Colonic mucosa (tissue), 4 donors: ENCODE data around the gene LCLAT1. TPM values are rescaled to one million over a fixed set of nuclear protein-coding genes. Genes with fewer than 3 reads are reported as not detected.

Experiments
- DNase-seq: peaks from one replicate; pipeline ENCODE4 v3.0.0-alpha.2; 2020
- H3K27ac ChIP-seq: fragments of 200-600 bp; one replicate; pipeline ENCODE4 v1.8.0; 2021
- H3K27me3 ChIP-seq: fragments of 200-600 bp; one replicate; pipeline ENCODE4 v1.8.0; 2021
- H3K36me3 ChIP-seq: fragments of 200-600 bp; one replicate; pipeline ENCODE4 v1.8.0; 2021
- H3K4me1 ChIP-seq: fragments of 200-600 bp; one replicate; pipeline ENCODE4 v1.8.0; 2021; ENCODE audit warnings: mild to moderate bottlenecking
- H3K4me3 ChIP-seq: fragments of 200-600 bp; one replicate; pipeline ENCODE4 v1.8.0; 2021
- H3K9ac ChIP-seq, 2 donors: one replicate each; pipeline ENCODE4 v1.7.0; 2013; ENCODE audit warnings: control low read depth in 2 of 2, low read depth in 2 of 2, low read length in 2 of 2
- H3K9me3 ChIP-seq: fragments of 200-600 bp; one replicate; pipeline ENCODE4 v1.8.0; 2021
- intact Hi-C: fragments of 100-400 bp; cut with DNase I; formaldehyde crosslinking; loops from one replicate; pipeline ENCODE4 v1.14.1; 2022
- total RNA-seq, 2 donors: library from RNA; stranded (reverse); fragmentation: NEBNext Ultra II Directional in 1 of 2; extraction: Animal tissue kit (Norgen Biotek cat#: 25700) in 1 of 2; gene quantifications; one replicate each; pipeline ENCODE4 v1.2.1, GENCODE V29; 2021
- TF ChIP-seq, protein P1 (sequence below): fragments of 200-600 bp; IDR thresholded peaks from one replicate; pipeline ENCODE4 v1.8.0; 2022; ENCODE audit warnings: antibody characterized with exemption, mild to moderate bottlenecking
- donor health status: healthy.
- donor health status: DM: no; HTN: no; CAD: no.
- donor health status: DM: no; HTN: no; CAD: no.

Gene LCLAT1
- total RNA-seq, 2 donors from 2014 or later, result 20.0 to 25.5 TPM

DNA sequence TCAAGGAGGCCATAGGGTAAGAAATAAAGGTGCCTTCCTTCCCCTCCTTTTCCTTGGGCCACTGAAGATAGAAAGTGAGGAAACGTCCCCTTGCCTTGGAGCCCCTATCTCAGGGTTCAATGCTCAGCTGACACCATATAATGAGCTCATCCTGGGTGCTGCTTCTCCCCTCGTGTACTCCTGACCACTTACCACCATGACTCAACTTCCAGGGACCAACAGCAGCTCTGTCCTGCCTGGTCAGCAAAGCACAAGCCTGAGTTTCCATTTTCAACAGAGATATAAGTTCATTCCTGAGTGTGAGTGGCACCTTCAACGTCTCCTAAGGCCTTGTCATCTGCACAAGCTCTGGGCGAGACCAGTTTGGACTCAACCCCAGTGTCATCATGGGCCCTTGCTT lies 209.0 kb downstream of the LCLAT1 start:
- H3K4me3 ChIP-seq, result no peak overlapping the region
- H3K27me3 ChIP-seq, result no peaks in the 10 kb centered on the region
- no peaks in the 10 kb centered on the region for H3K9me3 ChIP-seq
- H3K9ac ChIP-seq, result no peak overlapping the region
- H3K4me1 ChIP-seq, result no peaks in the 10 kb centered on the region
- DNase-seq, result no peak
- no peak overlapping the region for H3K27ac ChIP-seq
- intact Hi-C loops, result no loop called here
- H3K36me3 ChIP-seq, result no peaks in the 10 kb centered on the region
- TF ChIP-seq, protein P1, sequence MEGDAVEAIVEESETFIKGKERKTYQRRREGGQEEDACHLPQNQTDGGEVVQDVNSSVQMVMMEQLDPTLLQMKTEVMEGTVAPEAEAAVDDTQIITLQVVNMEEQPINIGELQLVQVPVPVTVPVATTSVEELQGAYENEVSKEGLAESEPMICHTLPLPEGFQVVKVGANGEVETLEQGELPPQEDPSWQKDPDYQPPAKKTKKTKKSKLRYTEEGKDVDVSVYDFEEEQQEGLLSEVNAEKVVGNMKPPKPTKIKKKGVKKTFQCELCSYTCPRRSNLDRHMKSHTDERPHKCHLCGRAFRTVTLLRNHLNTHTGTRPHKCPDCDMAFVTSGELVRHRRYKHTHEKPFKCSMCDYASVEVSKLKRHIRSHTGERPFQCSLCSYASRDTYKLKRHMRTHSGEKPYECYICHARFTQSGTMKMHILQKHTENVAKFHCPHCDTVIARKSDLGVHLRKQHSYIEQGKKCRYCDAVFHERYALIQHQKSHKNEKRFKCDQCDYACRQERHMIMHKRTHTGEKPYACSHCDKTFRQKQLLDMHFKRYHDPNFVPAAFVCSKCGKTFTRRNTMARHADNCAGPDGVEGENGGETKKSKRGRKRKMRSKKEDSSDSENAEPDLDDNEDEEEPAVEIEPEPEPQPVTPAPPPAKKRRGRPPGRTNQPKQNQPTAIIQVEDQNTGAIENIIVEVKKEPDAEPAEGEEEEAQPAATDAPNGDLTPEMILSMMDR, result no peak

DNA sequence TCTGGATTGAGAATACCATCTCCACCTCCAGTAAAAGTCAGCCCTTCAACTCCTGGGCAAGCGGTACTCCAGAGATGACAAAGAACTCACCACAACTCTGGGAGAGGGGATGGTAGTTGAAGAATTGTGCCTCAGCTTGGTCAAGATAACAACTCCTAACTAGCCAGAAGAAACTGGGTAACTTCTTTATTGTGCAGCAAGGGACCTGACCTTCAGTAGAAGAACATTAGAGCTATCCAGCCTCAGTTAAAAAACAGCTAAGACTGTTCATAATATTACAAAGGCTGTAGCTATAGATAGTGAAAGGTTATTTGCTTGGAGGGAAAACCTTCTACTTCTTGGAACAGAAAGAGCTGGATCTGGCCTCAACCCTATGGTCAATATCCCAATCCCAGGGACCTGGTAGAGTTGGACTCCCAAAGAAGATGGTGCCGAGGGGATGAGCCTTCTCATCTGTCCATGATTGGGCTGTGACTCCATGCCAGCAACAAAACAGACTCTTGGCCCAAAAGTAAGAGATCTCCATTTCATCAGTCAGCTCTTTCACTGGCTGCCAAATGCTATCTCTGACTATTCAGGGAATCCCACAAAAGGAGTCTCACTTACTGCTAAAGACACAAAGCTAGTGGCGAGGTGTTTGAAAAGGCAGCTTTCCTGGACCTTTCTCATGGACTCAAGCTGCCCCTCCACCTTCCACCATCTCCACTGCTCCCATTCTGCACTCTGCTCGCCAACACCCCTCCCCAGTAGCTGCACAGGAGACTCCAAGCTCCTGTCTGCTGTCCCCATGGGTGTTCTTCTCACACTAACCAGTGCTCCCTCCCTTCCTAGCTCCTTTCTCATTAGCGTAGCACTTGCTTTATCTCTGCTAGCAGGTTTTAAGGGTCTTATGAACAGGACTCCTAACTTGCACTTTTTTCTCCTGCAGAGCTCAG lies 214.4 kb downstream of the LCLAT1 start:
- intact Hi-C loops, result no loop called here
- Histone ChIP-seq H3K4me1 (no peaks in the 10 kb centered on the region), H3K27ac (no peak overlapping the region), H3K36me3 (no peaks in the 10 kb centered on the region), H3K27me3 (no peaks in the 10 kb centered on the region), H3K9ac (no peak overlapping the region), H3K4me3 (no peak overlapping the region), H3K9me3 (no peaks in the 10 kb centered on the region)
- no peak for DNase-seq
- TF ChIP-seq, protein P1, result no peak

DNA sequence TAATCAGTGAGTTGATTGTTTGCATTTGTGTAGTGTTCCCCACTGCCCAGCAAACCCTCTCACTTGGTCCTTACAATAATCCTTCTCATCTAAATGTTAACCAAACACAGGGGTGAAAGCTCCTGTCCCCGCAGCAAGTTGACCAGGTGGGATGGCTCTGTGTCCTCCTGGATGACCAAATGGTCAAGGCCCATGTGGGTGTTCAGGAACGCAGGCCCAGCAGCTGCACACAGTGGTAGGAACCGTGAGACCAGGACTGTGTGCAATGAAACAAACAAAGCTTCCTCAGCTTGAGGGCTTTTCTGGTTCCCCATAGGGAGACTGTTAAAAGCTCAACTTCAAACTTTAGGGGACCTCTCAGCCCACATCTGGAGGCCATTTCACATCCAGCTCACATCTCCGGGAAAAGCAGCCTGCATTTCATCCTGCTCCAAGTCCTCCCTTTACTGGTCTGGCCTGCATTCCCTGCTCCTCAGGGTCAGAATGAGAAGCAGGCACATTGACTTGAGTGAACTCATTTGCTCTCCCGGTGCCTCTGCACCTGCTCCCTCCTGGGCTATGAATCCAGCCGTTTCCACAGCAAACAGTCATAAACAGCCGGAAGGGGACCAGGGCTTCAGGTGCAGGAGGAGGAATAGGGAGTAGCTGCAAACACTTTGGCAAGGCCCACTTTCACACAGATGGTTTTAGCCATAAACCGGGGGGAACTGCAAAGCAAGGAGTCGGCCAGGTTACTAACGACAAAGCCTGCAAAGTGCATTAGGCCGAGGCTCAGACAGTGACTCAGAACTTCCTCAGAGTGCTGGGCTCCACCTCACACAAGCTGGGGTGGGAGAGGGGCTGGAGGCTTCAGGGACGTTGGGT lies 215.5 kb downstream of the LCLAT1 start:
- Histone ChIP-seq H3K4me3 (no peak overlapping the region), H3K27ac (no peak overlapping the region), H3K4me1 (no peaks in the 10 kb centered on the region), H3K27me3 (no peaks in the 10 kb centered on the region), H3K9me3 (no peaks in the 10 kb centered on the region), H3K36me3 (no peaks in the 10 kb centered on the region), H3K9ac (no peak overlapping the region)
- DNase-seq, result peak; percentile 44
- TF ChIP-seq, protein P1, result no peak
- intact Hi-C loops, result no loop called here

DNA sequence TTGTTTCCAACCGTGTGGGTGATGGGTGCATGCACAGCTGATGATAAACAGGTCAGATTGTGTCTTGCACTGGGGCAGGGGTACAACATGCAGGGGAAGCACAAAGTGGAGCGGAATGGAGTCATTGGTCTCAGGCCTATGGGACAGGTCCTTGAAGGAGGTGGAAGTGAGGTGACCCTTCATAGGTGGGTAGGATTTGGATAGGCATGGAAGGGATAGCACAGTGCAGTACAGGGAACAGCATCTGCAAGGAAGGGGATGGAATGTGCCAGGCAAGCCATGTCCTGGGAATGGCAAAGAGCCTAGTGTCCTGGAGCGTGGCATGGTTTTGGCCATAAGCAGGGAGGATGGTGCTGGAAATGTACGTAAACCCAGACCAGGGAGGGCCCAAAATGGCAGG lies 216.3 kb downstream of the LCLAT1 start:
- intact Hi-C loops, result no loop called here
- H3K36me3 ChIP-seq, result no peaks in the 10 kb centered on the region
- H3K27ac ChIP-seq, result no peak overlapping the region
- no peaks in the 10 kb centered on the region for H3K4me1 ChIP-seq
- no peaks in the 10 kb centered on the region for H3K27me3 ChIP-seq
- H3K4me3 ChIP-seq, result no peak overlapping the region
- H3K9me3 ChIP-seq, result no peaks in the 10 kb centered on the region
- TF ChIP-seq, protein P1, result no peak
- H3K9ac ChIP-seq, result no peak overlapping the region
- DNase-seq, result peak; percentile 15

DNA sequence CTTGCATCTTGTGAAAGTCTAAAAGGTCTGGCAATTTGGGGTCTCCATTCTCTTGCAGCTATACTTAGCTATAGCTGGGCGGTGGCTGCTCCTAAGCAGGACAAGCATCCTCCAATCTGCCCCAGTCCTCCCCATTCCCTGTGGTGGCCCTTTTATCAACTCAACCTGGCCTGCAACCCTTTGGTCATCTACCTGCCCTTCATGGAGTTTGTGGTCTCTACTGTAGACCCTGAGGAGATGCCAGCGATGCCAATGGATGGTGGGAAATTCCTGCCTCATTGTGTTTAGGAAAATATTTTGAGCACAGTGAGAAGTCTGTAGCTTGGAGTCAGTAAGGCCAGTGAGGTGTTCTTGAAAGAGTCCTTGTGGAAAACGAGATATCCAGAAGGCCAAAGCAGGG lies 216.8 kb downstream of the LCLAT1 start:
- H3K4me3 ChIP-seq, result no peak overlapping the region
- intact Hi-C loops, result no loop called here
- H3K27ac ChIP-seq, result no peak overlapping the region
- peak; percentile 8 for DNase-seq
- TF ChIP-seq, protein P1, result no peak
- no peaks in the 10 kb centered on the region for H3K4me1 ChIP-seq
- H3K27me3 ChIP-seq, result no peaks in the 10 kb centered on the region
- H3K36me3 ChIP-seq, result no peaks in the 10 kb centered on the region
- no peaks in the 10 kb centered on the region for H3K9me3 ChIP-seq
- no peak overlapping the region for H3K9ac ChIP-seq
